ENCODE measurements around the gene BTN1A1.
"Not testable (repeated sequence)": the region's sequence is repeated elsewhere in the genome, so short reads cannot be mapped to it uniquely, and the experiment has no call there.

The BTN1A1 gene

DNA sequence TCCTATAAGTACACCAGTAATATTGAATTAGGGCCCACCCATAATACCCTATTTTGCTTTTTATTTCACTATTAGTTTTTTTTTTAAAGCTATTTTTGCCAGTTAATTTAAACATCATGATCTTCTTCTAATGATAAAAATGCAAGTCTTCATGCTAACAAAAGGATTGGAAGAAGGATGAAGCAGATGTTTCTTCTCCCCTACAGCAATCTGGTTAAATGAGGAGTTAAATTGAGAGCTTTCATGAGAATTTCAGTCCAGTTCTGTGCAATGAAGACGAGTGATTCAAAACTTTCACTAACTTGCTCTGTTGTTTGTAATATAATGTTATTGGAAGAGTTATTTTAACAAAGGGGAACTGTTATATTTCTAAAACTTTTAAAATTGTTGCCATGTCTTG lies 41.5 kb downstream of the BTN1A1 start:
- Histone ChIP-seq H3K9me3 (ENCODE audit: control insufficient read depth in 1 of 2, low read length in 2 of 2) (no peaks in the 10 kb centered on the region), H3K27ac (ENCODE audit: low read length) (no peak overlapping the region), H3K36me3 (ENCODE audit: control insufficient read depth in 1 of 2, insufficient read depth in 2 of 2, low read length in 2 of 2) (peaks cover 18 to 26% of the 10 kb centered on the region in 2 donors)

GRCh38 chr6:26543953-26544352 lies 43.9 kb downstream of the BTN1A1 start:
- Histone ChIP-seq H3K27me3 (ENCODE audit: low read depth, low read length) (no peaks in the 10 kb centered on the region), H3K4me1 (ENCODE audit: control insufficient read depth in 1 of 2, insufficient read depth in 2 of 2, low read length in 2 of 2) (peaks cover 0 to 5% of the 10 kb centered on the region in 2 donors), H3K36me3 (ENCODE audit: control insufficient read depth in 1 of 2, insufficient read depth in 2 of 2, low read length in 2 of 2) (peaks cover 18 to 26% of the 10 kb centered on the region in 2 donors), H3K9me3 (ENCODE audit: control insufficient read depth in 1 of 2, low read length in 2 of 2) (no peaks in the 10 kb centered on the region), H3K4me3 (ENCODE audit: low read depth in 1 of 2, low read length in 2 of 2) (no peak overlapping the region), H3K27ac (ENCODE audit: low read length) (no peak overlapping the region)

More for the DNA sequence above, 41.5 kb downstream of the BTN1A1 start:
- no peak overlapping the region for H3K4me3 ChIP-seq (ENCODE audit: low read depth in 1 of 2, low read length in 2 of 2)
- H3K27me3 ChIP-seq (ENCODE audit: low read depth, low read length), result no peaks in the 10 kb centered on the region
- H3K4me1 ChIP-seq (ENCODE audit: control insufficient read depth in 1 of 2, insufficient read depth in 2 of 2, low read length in 2 of 2), result peaks cover 0 to 10% of the 10 kb centered on the region in 2 donors

DNA sequence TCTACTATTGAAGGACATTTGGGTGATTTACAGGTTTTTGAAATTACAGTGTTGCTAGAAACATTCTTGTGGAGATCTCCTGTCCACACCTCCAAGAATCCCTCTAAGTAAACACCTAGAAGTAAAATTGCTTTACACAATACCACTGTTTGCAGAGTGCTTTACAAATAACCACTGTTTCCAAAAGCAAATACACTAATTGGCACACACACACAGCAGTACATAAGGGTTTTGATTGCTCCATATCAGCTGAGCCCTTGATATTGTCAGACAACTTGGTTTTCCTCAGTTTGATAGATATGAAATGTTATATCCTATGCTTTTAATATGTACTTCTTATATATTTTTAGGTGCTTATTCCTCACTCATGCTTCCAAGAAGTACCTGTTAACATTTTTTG lies 44.4 kb downstream of the BTN1A1 start:
- H3K27ac ChIP-seq (ENCODE audit: low read length), result no peak overlapping the region
- no peaks in the 10 kb centered on the region for H3K9me3 ChIP-seq (ENCODE audit: control insufficient read depth in 1 of 2, low read length in 2 of 2)
- H3K4me1 ChIP-seq (ENCODE audit: control insufficient read depth in 1 of 2, insufficient read depth in 2 of 2, low read length in 2 of 2), result peaks cover 0 to under 1% of the 10 kb centered on the region in 2 donors
- H3K4me3 ChIP-seq (ENCODE audit: low read depth in 1 of 2, low read length in 2 of 2), result no peak overlapping the region
- no peaks in the 10 kb centered on the region for H3K27me3 ChIP-seq (ENCODE audit: low read depth, low read length)
- peaks cover 18 to 26% of the 10 kb centered on the region in 2 donors for H3K36me3 ChIP-seq (ENCODE audit: control insufficient read depth in 1 of 2, insufficient read depth in 2 of 2, low read length in 2 of 2)

GRCh38 chr6:26545627-26546026 lies 45.5 kb downstream of the BTN1A1 start:
- Histone ChIP-seq H3K4me1 (ENCODE audit: control insufficient read depth in 1 of 2, insufficient read depth in 2 of 2, low read length in 2 of 2) (no peaks in the 10 kb centered on the region), H3K4me3 (ENCODE audit: low read depth in 1 of 2, low read length in 2 of 2) (no peak overlapping the region), H3K27ac (ENCODE audit: low read length) (no peak overlapping the region), H3K9me3 (ENCODE audit: control insufficient read depth in 1 of 2, low read length in 2 of 2) (no peaks in the 10 kb centered on the region), H3K27me3 (ENCODE audit: low read depth, low read length) (no peaks in the 10 kb centered on the region), H3K36me3 (ENCODE audit: control insufficient read depth in 1 of 2, insufficient read depth in 2 of 2, low read length in 2 of 2) (peaks cover 18 to 26% of the 10 kb centered on the region in 2 donors)

DNA sequence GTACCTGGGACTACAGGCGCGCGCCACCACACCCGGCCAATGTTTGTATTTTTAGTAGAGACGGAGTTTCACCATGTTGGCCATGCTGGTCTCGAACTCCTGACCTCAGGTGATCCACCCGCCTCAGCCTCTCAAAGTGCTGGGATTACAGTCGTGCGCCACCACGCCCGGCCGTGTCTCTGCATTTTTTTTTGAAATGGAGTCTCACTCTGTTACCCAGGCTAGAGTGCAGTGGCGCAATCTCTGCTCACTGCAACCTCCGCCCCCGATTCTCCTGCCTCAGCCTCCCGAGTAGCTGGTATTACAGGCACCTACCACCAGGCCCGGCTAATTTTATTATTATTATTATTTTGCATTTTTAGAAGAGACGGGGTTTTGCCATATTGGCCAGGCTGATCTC lies 47.3 kb downstream of the BTN1A1 start:
- not testable (repeated sequence) for H3K4me3 ChIP-seq (ENCODE audit: low read depth in 1 of 2, low read length in 2 of 2); H3K9me3 ChIP-seq (ENCODE audit: control insufficient read depth in 1 of 2, low read length in 2 of 2); H3K4me1 ChIP-seq (ENCODE audit: control insufficient read depth in 1 of 2, insufficient read depth in 2 of 2, low read length in 2 of 2); H3K27me3 ChIP-seq (ENCODE audit: low read depth, low read length); H3K27ac ChIP-seq (ENCODE audit: low read length)
- H3K36me3 ChIP-seq (ENCODE audit: control insufficient read depth in 1 of 2, insufficient read depth in 2 of 2, low read length in 2 of 2), result peaks cover 18 to 25% of the 10 kb centered on the region in 2 donors

DNA sequence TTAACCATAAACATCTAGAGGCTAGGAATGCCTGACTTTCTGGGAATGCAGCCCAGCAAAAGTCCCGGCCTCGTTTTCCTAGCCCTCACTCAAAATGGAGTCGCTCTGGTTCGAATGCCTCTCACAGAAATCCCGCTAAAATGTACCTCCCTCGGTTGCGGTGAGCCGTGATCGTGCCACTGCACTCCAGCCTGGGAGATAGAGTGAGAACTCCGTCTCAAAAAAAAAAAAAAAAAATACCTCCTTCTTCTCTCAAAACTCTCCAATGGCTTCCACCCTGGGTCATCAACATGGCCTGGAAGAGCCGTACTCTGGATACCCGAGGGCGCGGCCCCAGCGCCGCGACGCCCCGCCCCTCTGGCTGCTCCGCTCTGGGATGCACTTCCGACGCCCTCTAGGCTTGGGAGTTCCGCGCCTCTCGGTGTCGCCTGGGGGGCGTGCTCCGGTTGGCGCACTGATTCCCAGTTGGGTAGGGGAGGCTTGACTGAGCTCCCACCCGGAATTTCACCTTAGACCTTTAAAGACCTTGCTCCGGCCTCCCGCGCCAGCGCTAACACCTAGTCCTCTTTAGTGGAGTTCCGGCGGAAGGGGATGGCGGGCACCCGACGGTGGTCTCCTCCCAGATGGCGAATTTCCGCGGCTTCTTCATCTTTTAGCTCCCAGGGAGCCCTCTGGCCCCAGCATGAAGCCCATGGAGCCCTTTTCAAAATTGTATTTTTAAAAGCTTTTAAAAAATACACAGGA lies 50.3 kb downstream of the BTN1A1 start:
- no peaks in the 10 kb centered on the region for H3K9me3 ChIP-seq (ENCODE audit: control insufficient read depth in 1 of 2, low read length in 2 of 2)
- H3K27me3 ChIP-seq (ENCODE audit: low read depth, low read length), result no peaks in the 10 kb centered on the region
- no peaks in the 10 kb centered on the region for H3K4me1 ChIP-seq (ENCODE audit: control insufficient read depth in 1 of 2, insufficient read depth in 2 of 2, low read length in 2 of 2)
- H3K36me3 ChIP-seq (ENCODE audit: control insufficient read depth in 1 of 2, insufficient read depth in 2 of 2, low read length in 2 of 2), result peaks cover 5 to 10% of the 10 kb centered on the region in 2 donors
- no peak overlapping the region for H3K27ac ChIP-seq (ENCODE audit: low read length)
- H3K4me3 ChIP-seq (ENCODE audit: low read depth in 1 of 2, low read length in 2 of 2), result peak overlapping the region; percentile 64 to 77

- Histone ChIP-seq H3K9me3 (ENCODE audit: control insufficient read depth in 1 of 2, low read length in 2 of 2) (no peaks in the 10 kb centered on the region), H3K36me3 (ENCODE audit: control insufficient read depth in 1 of 2, insufficient read depth in 2 of 2, low read length in 2 of 2) (no peaks in the 10 kb centered on the region), H3K4me3 (ENCODE audit: low read depth in 1 of 2, low read length in 2 of 2) (no peak overlapping the region), H3K27ac (ENCODE audit: low read length) (no peak overlapping the region), H3K27me3 (ENCODE audit: low read depth, low read length) (no peaks in the 10 kb centered on the region), H3K4me1 (ENCODE audit: control insufficient read depth in 1 of 2, insufficient read depth in 2 of 2, low read length in 2 of 2) (no peaks in the 10 kb centered on the region)
These were observed 52.1 kb downstream of the BTN1A1 start for GRCh38 chr6:26552205-26552604.

GRCh38 chr6:26552640-26553188 lies 52.6 kb downstream of the BTN1A1 start:
- H3K4me3 ChIP-seq (ENCODE audit: low read depth in 1 of 2, low read length in 2 of 2), result peak overlapping the region; percentile 74 to 82
- peak overlapping the region; percentile 46 for H3K27ac ChIP-seq (ENCODE audit: low read length)
- H3K9me3 ChIP-seq (ENCODE audit: control insufficient read depth in 1 of 2, low read length in 2 of 2), result no peaks in the 10 kb centered on the region
- H3K27me3 ChIP-seq (ENCODE audit: low read depth, low read length), result no peaks in the 10 kb centered on the region
- H3K36me3 ChIP-seq (ENCODE audit: control insufficient read depth in 1 of 2, insufficient read depth in 2 of 2, low read length in 2 of 2), result no peaks in the 10 kb centered on the region
- no peaks in the 10 kb centered on the region for H3K4me1 ChIP-seq (ENCODE audit: control insufficient read depth in 1 of 2, insufficient read depth in 2 of 2, low read length in 2 of 2)

DNA sequence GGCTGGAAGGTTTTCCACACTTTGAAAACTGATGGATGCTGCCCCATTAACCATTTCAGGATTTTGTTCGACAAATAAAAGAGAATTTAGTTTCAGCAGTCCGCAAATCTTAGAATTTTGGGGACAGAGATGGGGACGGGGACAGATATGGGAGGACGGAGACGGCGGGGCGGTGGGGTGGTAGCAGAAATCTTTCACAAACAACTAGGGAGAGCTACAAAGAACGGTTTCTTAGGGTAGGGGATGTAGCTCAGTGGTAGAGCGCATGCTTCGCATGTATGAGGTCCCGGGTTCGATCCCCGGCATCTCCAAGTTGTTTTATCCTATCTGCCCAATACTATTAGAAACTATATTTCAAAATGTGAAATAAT lies 53.1 kb downstream of the BTN1A1 start:
- H3K36me3 ChIP-seq (ENCODE audit: control insufficient read depth in 1 of 2, insufficient read depth in 2 of 2, low read length in 2 of 2), result no peaks in the 10 kb centered on the region
- no peaks in the 10 kb centered on the region for H3K4me1 ChIP-seq (ENCODE audit: control insufficient read depth in 1 of 2, insufficient read depth in 2 of 2, low read length in 2 of 2)
- peak overlapping the region; percentile 76 for H3K27ac ChIP-seq (ENCODE audit: low read length)
- H3K27me3 ChIP-seq (ENCODE audit: low read depth, low read length), result no peaks in the 10 kb centered on the region
- H3K9me3 ChIP-seq (ENCODE audit: control insufficient read depth in 1 of 2, low read length in 2 of 2), result no peaks in the 10 kb centered on the region
- H3K4me3 ChIP-seq (ENCODE audit: low read depth in 1 of 2, low read length in 2 of 2), result peak overlapping the region; percentile 74 to 82

GRCh38 chr6:26553635-26554446 lies 53.7 kb downstream of the BTN1A1 start:
- Histone ChIP-seq H3K27ac (ENCODE audit: low read length) (peak overlapping the region; percentile 76), H3K9me3 (ENCODE audit: control insufficient read depth in 1 of 2, low read length in 2 of 2) (no peaks in the 10 kb centered on the region), H3K36me3 (ENCODE audit: control insufficient read depth in 1 of 2, insufficient read depth in 2 of 2, low read length in 2 of 2) (no peaks in the 10 kb centered on the region), H3K4me3 (ENCODE audit: low read depth in 1 of 2, low read length in 2 of 2) (peak overlapping the region; percentile 74 to 82), H3K4me1 (ENCODE audit: control insufficient read depth in 1 of 2, insufficient read depth in 2 of 2, low read length in 2 of 2) (no peaks in the 10 kb centered on the region), H3K27me3 (ENCODE audit: low read depth, low read length) (no peaks in the 10 kb centered on the region)

DNA sequence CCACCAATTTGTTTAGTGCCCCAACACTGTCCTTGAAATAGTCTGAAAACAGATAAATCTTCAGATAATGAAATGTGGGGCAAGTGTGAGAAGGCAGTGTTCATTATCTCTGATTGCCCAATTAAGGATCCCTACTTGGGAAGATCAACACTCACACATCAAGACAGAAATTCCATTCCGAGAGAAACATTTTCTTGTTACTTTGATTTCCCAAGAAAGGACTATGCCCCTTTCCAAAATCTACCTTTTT lies 54.3 kb downstream of the BTN1A1 start:
- Histone ChIP-seq H3K4me1 (ENCODE audit: control insufficient read depth in 1 of 2, insufficient read depth in 2 of 2, low read length in 2 of 2) (no peaks in the 10 kb centered on the region), H3K4me3 (ENCODE audit: low read depth in 1 of 2, low read length in 2 of 2) (peak overlapping the region; percentile 74 to 82)

More for the DNA sequence above, 54.3 kb downstream of the BTN1A1 start:
- H3K27me3 ChIP-seq (ENCODE audit: low read depth, low read length), result no peaks in the 10 kb centered on the region
- no peaks in the 10 kb centered on the region for H3K36me3 ChIP-seq (ENCODE audit: control insufficient read depth in 1 of 2, insufficient read depth in 2 of 2, low read length in 2 of 2)
- H3K27ac ChIP-seq (ENCODE audit: low read length), result peak overlapping the region; percentile 10
- no peaks in the 10 kb centered on the region for H3K9me3 ChIP-seq (ENCODE audit: control insufficient read depth in 1 of 2, low read length in 2 of 2)

Measured in muscle layer of duodenum (tissue), 2 donors.